ENCODE results near the gene CTNNA2. TPM values are rescaled to one million over a fixed set of nuclear protein-coding genes. Genes with fewer than 3 reads are reported as not detected.

The CTNNA2 gene
- total RNA-seq, 1 experiment from 2014 or later = 0.54 TPM

GRCh38 chr2:80244905-80245584 lies 732.2 kb downstream of the CTNNA2 start:
- Histone ChIP-seq H3K36me3 (ENCODE audit: control insufficient read depth, insufficient read depth, low read length) (no peaks in the 10 kb centered on the region), H3K4me3 (ENCODE audit: low read depth in 2 of 2, low read length in 2 of 2) (no peak overlapping the region), H3K4me1 (ENCODE audit: control insufficient read depth, insufficient read depth, low read length) (no peaks in the 10 kb centered on the region), H3K9me3 (ENCODE audit: control insufficient read depth, insufficient read depth, low read depth, low read length) (no peaks in the 10 kb centered on the region), H3K27me3 (ENCODE audit: control insufficient read depth, insufficient read depth, low read length) (no peaks in the 10 kb centered on the region), H3K27ac (ENCODE audit: low read length) (no peak overlapping the region)
- POLR2A ChIA-PET = no interaction called here
- TF ChIP-seq REST (IDR thresholded peaks at IDR 0.05; ENCODE audit: insufficient read depth in 1 of 2, low read depth in 2 of 2, low read length in 1 of 2) (no peak), CTCF (IDR thresholded peaks at IDR 0.05) (no peak), SIN3A (IDR thresholded peaks at IDR 0.05; ENCODE audit: borderline replicate concordance, insufficient read depth, low read depth, low read length) (no peak), POLR2AphosphoS5 (IDR thresholded peaks at IDR 0.05; ENCODE audit: low read depth, low read length) (no peak), TCF7L2 (IDR thresholded peaks at IDR 0.05; ENCODE audit: low read depth, low read length) (no peak)
- no TSS peak for BruUV-seq (replicated peaks)
- intact Hi-C loops (cut with micrococcal nuclease; ENCODE audit: unreplicated experiment) = no loop called here
- no peak for DNase-seq (ENCODE audit: low read depth, low spot score)
- CTCF ChIA-PET = no interaction called here
- in situ Hi-C loops (cut with HindIII; ENCODE audit: low pct_unique_long_range_greater_than_20kb, low sequenced_read_pairs) = no loop called here
- ATAC-seq = no peak

GRCh38 chr2:80246534-80246933 lies 733.7 kb downstream of the CTNNA2 start:
- no peaks in the 10 kb centered on the region for H3K27me3 ChIP-seq (ENCODE audit: control insufficient read depth, insufficient read depth, low read length)
- H3K27ac ChIP-seq (ENCODE audit: low read length) = no peak overlapping the region
- TF ChIP-seq SIN3A (IDR thresholded peaks at IDR 0.05; ENCODE audit: borderline replicate concordance, insufficient read depth, low read depth, low read length) = no peak
- no peak for TF ChIP-seq CTCF (IDR thresholded peaks at IDR 0.05)
- no peak for TF ChIP-seq TCF7L2 (IDR thresholded peaks at IDR 0.05; ENCODE audit: low read depth, low read length)
- TF ChIP-seq POLR2AphosphoS5 (IDR thresholded peaks at IDR 0.05; ENCODE audit: low read depth, low read length) = no peak
- no peak for TF ChIP-seq REST (IDR thresholded peaks at IDR 0.05; ENCODE audit: insufficient read depth in 1 of 2, low read depth in 2 of 2, low read length in 1 of 2)
- in situ Hi-C loops (cut with HindIII; ENCODE audit: low pct_unique_long_range_greater_than_20kb, low sequenced_read_pairs) = no loop called here
- ChIA-PET CTCF (no interaction called here), POLR2A (no interaction called here)
- H3K4me3 ChIP-seq (ENCODE audit: low read depth in 2 of 2, low read length in 2 of 2) = no peak overlapping the region
- no peak for ATAC-seq
- H3K9me3 ChIP-seq (ENCODE audit: control insufficient read depth, insufficient read depth, low read depth, low read length) = no peaks in the 10 kb centered on the region; the same call in 1 of the 2 replicates
- intact Hi-C loops (cut with micrococcal nuclease; ENCODE audit: unreplicated experiment) = no loop called here
- DNase-seq (ENCODE audit: low read depth, low spot score) = no peak
- H3K36me3 ChIP-seq (ENCODE audit: control insufficient read depth, insufficient read depth, low read length) = no peaks in the 10 kb centered on the region
- no peaks in the 10 kb centered on the region for H3K4me1 ChIP-seq (ENCODE audit: control insufficient read depth, insufficient read depth, low read length)
- no TSS peak for BruUV-seq (replicated peaks)

Measured in Panc1 (cell line).